H1 (cell line): ENCODE data around the gene AFF4. TPM values are rescaled to one million over a fixed set of nuclear protein-coding genes. Genes with fewer than 3 reads are reported as not detected.

Experiments used
- CTCF ChIA-PET: fragments of 300-600 bp; sonication (Branson Sonifier 250); formaldehyde crosslinking; loops from one replicate; lab custom pipeline; 2021; ENCODE audit not compliant: partially characterized antibody; lab: Charles Lee
- POLR2A ChIA-PET: fragments of 300-600 bp; sonication (Branson Sonifier 250); formaldehyde crosslinking; loops from one replicate; lab custom pipeline; 2021; ENCODE audit warnings: inconsistent platforms; ENCODE audit not compliant: partially characterized antibody; lab: Charles Lee
- DNase-seq, 2 experiments: peaks; one replicate each; pipeline versions ENCODE4 v3.0.0 to v3.0.0-alpha.2; 2010 to 2022; ENCODE audit warnings: low spot score in 2 of 2, low read depth in 1 of 2, mixed read lengths in 1 of 2
- FAIRE-seq: peaks from 2 replicates; lab custom pipeline; 2011; peaks lifted over from hg19 to GRCh38; lab: Jason Lieb, UNC
- H2AFZ ChIP-seq: 2 replicates; pipeline ENCODE4 v1.8.1; 2012; ENCODE audit warnings: low read length, inconsistent platforms
- H2AK5ac ChIP-seq: 2 replicates; pipeline ENCODE4 v1.6.1; 2013; ENCODE audit warnings: low read depth, low read length
- H2BK120ac ChIP-seq: replicated peaks from 2 replicates; pipeline ENCODE3; 2013; ENCODE audit warnings: low read depth, low read length, inconsistent platforms
- H2BK12ac ChIP-seq: 2 replicates; pipeline ENCODE4 v1.6.1; 2013; ENCODE audit warnings: low read depth, low read length
- H2BK15ac ChIP-seq: 2 replicates; pipeline ENCODE4 v1.6.1; 2013; ENCODE audit warnings: low read length
- H2BK20ac ChIP-seq: 2 replicates; pipeline ENCODE4 v1.6.1; 2013; ENCODE audit warnings: low read length
- H2BK5ac ChIP-seq: 2 replicates; pipeline ENCODE4 v1.6.1; 2013; ENCODE audit warnings: low read depth, low read length
- H3K14ac ChIP-seq: 2 replicates; pipeline ENCODE4 v1.6.1; 2013; ENCODE audit warnings: inconsistent platforms; ENCODE audit not compliant: insufficient read length
- H3K18ac ChIP-seq: 2 replicates; pipeline ENCODE4 v1.6.1; 2013; ENCODE audit warnings: low read length; ENCODE audit errors: extremely low read depth
- H3K23ac ChIP-seq: 2 replicates; pipeline ENCODE4 v1.6.1; 2013; ENCODE audit warnings: inconsistent platforms; ENCODE audit not compliant: insufficient read length
- H3K23me2 ChIP-seq: 2 replicates; pipeline ENCODE4 v1.6.1; 2013; ENCODE audit warnings: low read depth, low read length
- H3K27ac ChIP-seq: 2 replicates; pipeline ENCODE4 v1.6.1; 2011; ENCODE audit warnings: low read depth, low read length, inconsistent platforms
- H3K27me3 ChIP-seq, 4 experiments: replicated peaks in 1 of 4; 1 replicate in 1 of 4; 2 replicates in 3 of 4; pipeline versions ENCODE4 v1.6.1 to v1.8.1; 2011 to 2013; ENCODE audit warnings: low read length in 3 of 4, mild to moderate bottlenecking in 3 of 4, inconsistent platforms in 2 of 4, mixed read lengths in 2 of 4, moderate library complexity in 1 of 4; ENCODE audit not compliant: control insufficient read depth in 3 of 4, insufficient read depth in 3 of 4; ENCODE audit errors: extremely low read depth in 1 of 4
- H3K36me3 ChIP-seq, 4 experiments: 2 replicates each; pipeline versions ENCODE4 v1.6.1 to v1.8.1; 2011 to 2013; ENCODE audit warnings: mild to moderate bottlenecking in 4 of 4, low read length in 3 of 4, moderate library complexity in 2 of 4, control low read depth in 1 of 4, inconsistent platforms in 1 of 4; ENCODE audit not compliant: insufficient read depth in 4 of 4, control insufficient read depth in 2 of 4
- H3K4ac ChIP-seq: replicated peaks from 2 replicates; pipeline ENCODE3; 2013; ENCODE audit warnings: low read length, low read depth, mixed read lengths, inconsistent platforms; ENCODE audit not compliant: insufficient read length
- H3K4me1 ChIP-seq, 4 experiments: replicated peaks in 1 of 4; 1 replicate in 1 of 4; 2 replicates in 3 of 4; pipeline versions ENCODE4 v1.6.1 to v1.8.1; 2011 to 2013; ENCODE audit warnings: low read length in 3 of 4, inconsistent platforms in 2 of 4, mixed read lengths in 1 of 4; ENCODE audit not compliant: insufficient read depth in 4 of 4, control insufficient read depth in 3 of 4
- H3K4me2 ChIP-seq, 2 experiments: 2 replicates each; pipeline versions ENCODE4 v1.6.1 to v1.8.1; 2011 to 2013; ENCODE audit warnings: low read depth in 2 of 2, low read length in 2 of 2, control low read depth in 1 of 2, inconsistent platforms in 1 of 2, mild to moderate bottlenecking in 1 of 2; ENCODE audit not compliant: insufficient read depth in 1 of 2
- H3K4me3 ChIP-seq, 4 experiments: fragments of 200-600, 300-600 bp in 1 of 4; sonication (generic), shearing (Covaris generic), sonication (Bioruptor Twin) in 1 of 4; 2 replicates each; pipeline versions ENCODE4 v1.5.1 to v1.8.1; 2011 to 2016; ENCODE audit warnings: low read length in 4 of 4, low read depth in 3 of 4, control low read depth in 2 of 4, inconsistent platforms in 2 of 4, mild to moderate bottlenecking in 2 of 4, mixed read lengths in 1 of 4, moderate library complexity in 1 of 4; ENCODE audit not compliant: insufficient read depth in 2 of 4; ENCODE audit errors: extremely low read depth in 1 of 4
- H3K56ac ChIP-seq: replicated peaks from 2 replicates; pipeline ENCODE3; 2013; ENCODE audit warnings: low read depth, mild to moderate bottlenecking, mixed read lengths, low read length, inconsistent platforms; ENCODE audit not compliant: insufficient read length
- H3K79me1 ChIP-seq: 2 replicates; pipeline ENCODE4 v1.6.1; 2013; ENCODE audit warnings: low read depth, low read length, control low read depth
- H3K79me2 ChIP-seq, 2 experiments: 2 replicates each; pipeline versions ENCODE4 v1.6.1 to v1.8.1; 2012 to 2013; ENCODE audit warnings: low read length in 2 of 2, mild to moderate bottlenecking in 2 of 2, inconsistent platforms in 1 of 2; ENCODE audit not compliant: insufficient read depth in 2 of 2, control insufficient read depth in 1 of 2
- H3K9ac ChIP-seq, 4 experiments: replicated peaks in 1 of 4; 1 replicate in 1 of 4; 2 replicates in 3 of 4; pipeline versions ENCODE4 v1.6.1 to v1.8.1; 2011 to 2013; ENCODE audit warnings: low read depth in 3 of 4, low read length in 3 of 4, control low read depth in 2 of 4, mild to moderate bottlenecking in 2 of 4, moderate library complexity in 2 of 4, inconsistent platforms in 1 of 4; ENCODE audit errors: extremely low read depth in 1 of 4
- H3K9me3 ChIP-seq, 2 experiments: 2 replicates each; pipeline versions ENCODE4 v1.6.1 to v1.8.1; 2012 to 2013; ENCODE audit warnings: mild to moderate bottlenecking in 2 of 2, moderate library complexity in 2 of 2, control low read depth in 1 of 2, inconsistent platforms in 1 of 2, low read depth in 1 of 2, low read length in 1 of 2, mixed read lengths in 1 of 2; ENCODE audit not compliant: insufficient read depth in 2 of 2
- H4K20me1 ChIP-seq, 2 experiments: replicated peaks in 1 of 2; 2 replicates each; pipeline versions ENCODE3 to v1.8.1; 2011 to 2013; ENCODE audit warnings: inconsistent platforms in 2 of 2, low read length in 2 of 2, mild to moderate bottlenecking in 1 of 2; ENCODE audit not compliant: insufficient read depth in 2 of 2, control insufficient read depth in 1 of 2
- H4K5ac ChIP-seq: 2 replicates; pipeline ENCODE4 v1.6.1; 2013; ENCODE audit warnings: low read length, low read depth, mixed read lengths, inconsistent platforms; ENCODE audit not compliant: insufficient read length
- H4K8ac ChIP-seq: 2 replicates; pipeline ENCODE4 v1.8.0; 2013; ENCODE audit warnings: mild to moderate bottlenecking, moderate library complexity, low read length, inconsistent platforms; ENCODE audit not compliant: insufficient read depth; ENCODE audit errors: extremely low read depth
- H4K91ac ChIP-seq: replicated peaks from 2 replicates; pipeline ENCODE3; 2013; ENCODE audit warnings: low read length, mixed read lengths, inconsistent platforms; ENCODE audit not compliant: insufficient read length
- BACH1 ChIP-seq: IDR thresholded peaks from 2 replicates; pipeline ENCODE4 v1.6.1; 2012; ENCODE audit warnings: low read length, improper control_type of control experiment
- CEBPB ChIP-seq: IDR thresholded peaks from 2 replicates; pipeline ENCODE4 v1.6.1; 2012; ENCODE audit warnings: low read depth, low read length
- E2F6 ChIP-seq: IDR thresholded peaks from 2 replicates; pipeline ENCODE4 v1.6.1; 2012; ENCODE audit warnings: inconsistent platforms
- JUND ChIP-seq: IDR thresholded peaks from 2 replicates; pipeline ENCODE4 v1.6.1; 2011; ENCODE audit warnings: mild to moderate bottlenecking, improper control_type of control experiment, low read length
- MAFK ChIP-seq: IDR thresholded peaks from 2 replicates; pipeline ENCODE4 v1.6.1; 2012; ENCODE audit warnings: low read depth, mild to moderate bottlenecking, improper control_type of control experiment, low read length
- PHF8 ChIP-seq: fragments of 200-600 bp; sonication (generic); conservative IDR thresholded peaks from 2 replicates; pipeline ENCODE4 v1.7.1; 2012; ENCODE audit warnings: low read depth, mild to moderate bottlenecking, inconsistent platforms, low read length, moderate library complexity
- RBBP5 ChIP-seq: IDR thresholded peaks from 2 replicates; pipeline ENCODE4 v1.7.1; 2012; ENCODE audit warnings: low read depth, mild to moderate bottlenecking, inconsistent platforms, low read length, moderate library complexity, borderline replicate concordance
- SAP30 ChIP-seq: fragments of 300-600 bp; sonication (generic); IDR thresholded peaks from 2 replicates; pipeline ENCODE4 v1.7.1; 2012; ENCODE audit warnings: low read length, moderate library complexity, mild to moderate bottlenecking, inconsistent platforms; ENCODE audit not compliant: insufficient read depth, insufficient replicate concordance
- SIN3A ChIP-seq, 2 experiments: IDR thresholded peaks in 1 of 2; conservative IDR thresholded peaks in 1 of 2; 2 replicates each; pipeline ENCODE4 v1.6.1; 2011 to 2012; ENCODE audit warnings: low read length in 2 of 2, improper control_type of control experiment in 1 of 2, low read depth in 1 of 2, mild to moderate bottlenecking in 1 of 2
- TAF7 ChIP-seq: optimal IDR thresholded peaks from 2 replicates; pipeline ENCODE3; 2011; ENCODE audit warnings: low read depth, mild to moderate bottlenecking, inconsistent platforms, low read length, moderate library complexity, borderline replicate concordance
- TCF12 ChIP-seq: IDR thresholded peaks from 2 replicates; pipeline ENCODE4 v1.6.1; 2011; ENCODE audit warnings: low read depth, mild to moderate bottlenecking, low read length
- WGBS, 2 experiments: shearing (Covaris generic) in 1 of 2; methylation state at CpG; one replicate each; pipeline versions ENCODE4 v1.1.6 to v1.1.7; 2013 to 2015; ENCODE audit warnings: low lambda C conversion rate in 2 of 2, mixed read lengths in 2 of 2, inconsistent platforms in 1 of 2, low coverage in 1 of 2, missing lambda C conversion rate in 1 of 2; ENCODE audit not compliant: insufficient replicate concordance in 2 of 2, insufficient coverage in 1 of 2, insufficient read length in 1 of 2; ENCODE audit errors: extremely low coverage in 1 of 2, missing lambda C conversion rate in 1 of 2; 5-methylcytosine and 5-hydroxymethylcytosine counted together
- polyA plus RNA-seq, 7 experiments: library from polyadenylated mRNA; depleted of rRNA in 3 of 7; stranded (reverse) in 5 of 7; unstranded in 2 of 7; fragments of >200 nt in 5 of 7; fragments of 200-250 nt in 2 of 7; gene quantifications; 1 replicate in 5 of 7; 2 replicates in 1 of 7; 4 replicates in 1 of 7; pipeline versions ENCODE4 v1.2.1 to v1.2.3, GENCODE V29; 2011 to 2013; ENCODE audit warnings: missing spikeins in 2 of 7, mixed read lengths in 2 of 7
- total RNA-seq: library from RNA; stranded (reverse); fragmentation: NEBNext Ultra II Directional; extraction: Animal tissue kit (Norgen Biotek cat#: 25700); gene quantifications from 2 replicates; pipeline ENCODE4 v1.2.1, GENCODE V29; 2021
- TF ChIP-seq, protein P1 (sequence below): IDR thresholded peaks from 2 replicates; pipeline ENCODE4 v1.6.1; 2011; ENCODE audit warnings: low read depth, mild to moderate bottlenecking, low read length; ENCODE audit not compliant: insufficient read depth

AFF4 gene
- total and polyA plus RNA-seq, 2 of the 8 experiments (the other 6 are each of a cell fraction or from before 2014, with no cell fraction given), result 12.0 to 61.4 TPM

- no peak overlapping the region for H2AK5ac ChIP-seq
- H2AFZ ChIP-seq, result no peak overlapping the region
- 78% methylated on average over 2 of the region's 2 CpGs; no CpG with 5 or more reads in 1 of the 2 experiments for WGBS, 2 experiments
- no peak overlapping the region for H3K56ac ChIP-seq
- H3K79me1 ChIP-seq, result no peaks in the 10 kb centered on the region
- TF ChIP-seq RBBP5, result no peak
- TF ChIP-seq SAP30, result no peak
- TF ChIP-seq, protein P1, sequence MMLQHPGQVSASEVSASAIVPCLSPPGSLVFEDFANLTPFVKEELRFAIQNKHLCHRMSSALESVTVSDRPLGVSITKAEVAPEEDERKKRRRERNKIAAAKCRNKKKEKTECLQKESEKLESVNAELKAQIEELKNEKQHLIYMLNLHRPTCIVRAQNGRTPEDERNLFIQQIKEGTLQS, result no peak
- TF ChIP-seq SIN3A (conservative IDR thresholded peaks at IDR 0.05 in 1 of 2, IDR thresholded peaks at IDR 0.05 in 1 of 2; ENCODE audit: low read depth in 1 of 2, low read length in 2 of 2), result no peak
- no peak for TF ChIP-seq PHF8
- TF ChIP-seq E2F6, result no peak
- TF ChIP-seq MAFK, result no peak
- no peak for TF ChIP-seq JUND
- no peak for TF ChIP-seq TCF12
- TF ChIP-seq BACH1, result no peak
- TF ChIP-seq CEBPB, result no peak
- TF ChIP-seq TAF7, result no peak
- H2BK5ac ChIP-seq, result no peak overlapping the region
- no peak for FAIRE-seq
- H4K5ac ChIP-seq, result no peak overlapping the region
- H4K20me1 ChIP-seq, result no peaks in the 10 kb centered on the region
- H3K4me3 ChIP-seq, result no peak overlapping the region
- no peak overlapping the region for H3K18ac ChIP-seq
- no peak overlapping the region for H2BK20ac ChIP-seq
- no peak for DNase-seq
- H3K27ac ChIP-seq, result no peak overlapping the region
- H3K4me1 ChIP-seq, result no peaks in the 10 kb centered on the region
- no peak overlapping the region for H3K23ac ChIP-seq
- no peak overlapping the region for H3K4ac ChIP-seq
- H4K8ac ChIP-seq, result no peak overlapping the region
- no peaks in the 10 kb centered on the region for H3K79me2 ChIP-seq
- no peak overlapping the region for H3K4me2 ChIP-seq
- H3K14ac ChIP-seq, result no peak overlapping the region
- H3K9ac ChIP-seq, result no peak overlapping the region
- no peak overlapping the region for H2BK15ac ChIP-seq
- ChIA-PET CTCF (interaction anchor here (2.2 to 32.2 kb wide), 3 partner anchors 11 to 30 kb away, joined by 6 to 465 read pairs (median 11); partner anchors contain the start of gene SHROOM1), POLR2A (interaction anchor here (0.8 to 1.4 kb wide), 2 partner anchors 29 to 90 kb away, joined by 3 read pairs; no protein-coding TSS in a partner anchor)
- no peaks in the 10 kb centered on the region for H3K23me2 ChIP-seq
- H4K91ac ChIP-seq, result no peak overlapping the region
- H2BK120ac ChIP-seq, result no peak overlapping the region
- no peaks in the 10 kb centered on the region for H3K36me3 ChIP-seq
- H3K27me3 ChIP-seq, result no peaks in the 10 kb centered on the region
- H2BK12ac ChIP-seq, result no peak overlapping the region
- H3K9me3 ChIP-seq, result no peaks in the 10 kb centered on the region
Observed at GRCh38 chr5:132859889-132860437, 103.5 kb downstream of the AFF4 start.
